Activated naive CD4-positive, alpha-beta T cell treated with anti-CD3 and anti-CD28 coated beads, Interleukin-2, amount 50 U/mL, for 16 hours (primary cell): ENCODE measurements around the gene HBB.

Source experiments
- DNase-seq: peaks from one replicate; pipeline ENCODE4 v3.0.0-alpha.2; 2020

HBB gene

GRCh38 chr11:5246772-5247471 is 20.1 kb upstream of the HBB start:
- no peak for DNase-seq

- DNase-seq, result no peak
Observed at GRCh38 chr11:5245155-5245554, 18.3 kb upstream of the HBB start.

GRCh38 chr11:5243816-5244180 is 16.9 kb upstream of the HBB start:
- DNase-seq, result no peak

GRCh38 chr11:5242933-5243815 is 16.3 kb upstream of the HBB start:
- DNase-seq, result no peak

GRCh38 chr11:5242208-5242607 is 15.3 kb upstream of the HBB start:
- DNase-seq, result no peak

GRCh38 chr11:5241458-5241857 is 14.6 kb upstream of the HBB start:
- no peak for DNase-seq

GRCh38 chr11:5240458-5240857 is 13.6 kb upstream of the HBB start:
- no peak for DNase-seq

- DNase-seq, result no peak
Observed at GRCh38 chr11:5240056-5240455, 13.2 kb upstream of the HBB start.

- DNase-seq, result no peak
Observed at GRCh38 chr11:5239046-5239445, 12.2 kb upstream of the HBB start.

- no peak for DNase-seq
Observed at GRCh38 chr11:5238486-5238885, 11.6 kb upstream of the HBB start.

- DNase-seq, result no peak
Observed at GRCh38 chr11:5237420-5237819, 10.5 kb upstream of the HBB start.

- DNase-seq, result no peak
Observed at GRCh38 chr11:5235364-5236095, 8.7 kb upstream of the HBB start.

GRCh38 chr11:5234381-5234834 is 7.5 kb upstream of the HBB start, which contains the start of gene HBD:
HBD (minus strand) TSS chr11:5234483; CDS start chr11:5234433, 50 bp downstream.
- no peak for DNase-seq

GRCh38 chr11:5233307-5233706 is 6.4 kb upstream of the HBB start:
- DNase-seq, result no peak

- no peak for DNase-seq
Observed at GRCh38 chr11:5232821-5233220, 6.0 kb upstream of the HBB start.

GRCh38 chr11:5232176-5232575 is 5.3 kb upstream of the HBB start:
- DNase-seq, result no peak

- no peak for DNase-seq
Observed at GRCh38 chr11:5231111-5231510, 4.2 kb upstream of the HBB start.

- no peak for DNase-seq
Observed at GRCh38 chr11:5230266-5230665, 3.4 kb upstream of the HBB start.

GRCh38 chr11:5229796-5230195 is 2.9 kb upstream of the HBB start:
- DNase-seq, result no peak

GRCh38 chr11:5229356-5229755 is 2.5 kb upstream of the HBB start:
- no peak for DNase-seq

- no peak for DNase-seq
Observed at GRCh38 chr11:5228124-5228523, 1.3 kb upstream of the HBB start.

- no peak for DNase-seq
Observed at GRCh38 chr11:5227681-5228080, 810 bp upstream of the HBB start.

GRCh38 chr11:5225480-5225871 is 1.4 kb downstream of the HBB start:
- DNase-seq, result no peak
